GM23248 (cell line): Measurements from ENCODE around the gene TRAPPC2.

ENCODE experiments used
- EZH2 ChIP-seq: fragments of 200-600 bp; sonication (generic); IDR thresholded peaks from 2 replicates; pipeline ENCODE4 v1.6.1; 2018; ENCODE audit warnings: antibody characterized with exemption, mild to moderate bottlenecking; ENCODE audit not compliant: insufficient read depth, poor library complexity, severe bottlenecking
- EZH2phosphoT487 ChIP-seq: fragments of 200-600 bp; sonication (generic); IDR thresholded peaks from 2 replicates; pipeline ENCODE4 v1.6.1; 2018; ENCODE audit warnings: antibody characterized with exemption, moderate library complexity, mild to moderate bottlenecking, low read depth; ENCODE audit not compliant: insufficient read depth

DNA sequence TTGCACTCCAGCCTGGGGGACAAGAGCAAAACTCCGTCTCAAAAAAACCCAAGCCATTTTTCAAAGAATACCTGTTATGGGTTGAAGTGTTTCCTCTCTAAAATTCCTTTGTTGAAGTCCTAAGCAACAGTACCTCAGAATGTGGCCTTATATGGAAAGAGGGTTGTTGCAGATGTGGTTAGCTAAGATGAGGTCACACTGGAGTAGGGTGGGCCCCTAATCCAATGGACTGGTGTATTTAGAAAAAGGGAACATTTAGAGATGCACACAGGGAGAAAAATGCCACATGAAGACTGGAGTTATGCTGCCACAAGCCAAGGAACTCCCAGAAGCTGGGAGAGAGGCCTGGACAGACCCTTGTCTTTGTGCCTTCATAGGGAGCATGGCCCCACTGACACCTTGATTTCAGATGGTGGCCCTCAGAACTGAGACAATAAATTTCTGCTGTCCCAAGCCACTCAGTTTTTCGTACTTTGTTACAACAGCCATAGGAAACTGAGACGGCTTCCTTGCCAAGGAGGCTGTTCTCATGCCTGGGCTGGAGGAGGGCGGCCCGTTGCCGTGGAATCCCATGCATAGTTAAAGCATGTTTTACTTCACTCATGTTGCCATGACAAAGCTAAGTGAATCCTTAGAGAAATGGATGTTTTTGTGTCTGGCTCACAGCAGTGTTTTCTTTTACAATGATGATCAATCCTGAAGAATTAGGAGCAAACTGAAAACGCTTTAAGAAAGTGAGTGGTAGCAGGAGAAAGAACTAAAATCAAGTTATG, 16.5 kb downstream of the TRAPPC2 start:
- TF ChIP-seq EZH2 (no peak), EZH2phosphoT487 (no peak)
